HG02981 (cell line): ENCODE results near the gene CNTNAP2.
"Not testable (repeated sequence)": the region's sequence is repeated elsewhere in the genome, so short reads cannot be mapped to it uniquely, and the experiment has no call there.

Source experiments
- ATAC-seq: cut with Tn5 transposase; IDR thresholded peaks from one replicate; pipeline ENCODE4 v1.9.1; 2021; ENCODE audit warnings: mild to moderate bottlenecking, moderate library complexity; ENCODE audit not compliant: unreplicated experiment

CNTNAP2 gene

GRCh38 chr7:148434887-148435286 is 2318.3 kb downstream of the CNTNAP2 start:
- ATAC-seq: no peak

DNA sequence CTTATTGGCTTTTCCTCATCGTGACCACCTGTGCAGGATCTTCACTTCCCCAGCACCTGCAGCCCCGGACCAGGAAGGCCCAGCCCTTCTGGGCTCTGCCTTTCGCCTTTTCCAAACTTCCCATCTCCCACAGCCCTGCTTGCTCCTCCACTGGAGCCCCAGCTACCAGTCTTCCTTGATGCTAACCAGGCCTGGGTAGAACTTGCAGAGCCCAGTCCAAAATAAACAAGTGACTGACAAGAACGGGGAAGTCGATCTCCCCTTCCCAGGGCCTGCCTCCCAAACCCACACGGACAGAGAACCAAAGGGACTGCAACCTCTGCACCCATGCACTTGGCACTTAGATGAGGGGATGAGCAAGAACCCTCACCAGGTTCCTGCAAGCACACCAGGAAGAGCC is 2319.1 kb downstream of the CNTNAP2 start:
- ATAC-seq: no peak

GRCh38 chr7:148436135-148436534 is 2319.5 kb downstream of the CNTNAP2 start:
- ATAC-seq: no peak

DNA sequence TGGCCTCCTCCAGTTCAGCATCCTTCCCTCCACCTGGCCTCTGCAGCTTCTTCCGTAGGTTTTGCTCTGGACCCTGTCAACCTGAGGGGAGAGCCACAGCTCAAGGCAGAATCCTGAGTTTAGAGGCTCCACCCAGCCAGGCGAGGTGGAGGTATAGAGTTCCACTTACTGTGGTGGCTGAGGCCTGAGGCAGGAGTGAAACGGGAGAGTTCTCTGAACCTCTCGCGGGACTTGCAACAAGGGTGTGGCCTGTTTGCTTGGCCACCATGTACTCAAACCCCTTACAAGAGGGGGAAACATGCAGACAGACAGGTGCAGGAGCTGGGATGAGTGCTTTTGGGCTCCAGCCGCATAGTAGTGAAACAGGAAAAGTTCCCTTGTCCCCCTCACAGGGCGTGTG is 2320.0 kb downstream of the CNTNAP2 start:
- ATAC-seq: no peak

DNA sequence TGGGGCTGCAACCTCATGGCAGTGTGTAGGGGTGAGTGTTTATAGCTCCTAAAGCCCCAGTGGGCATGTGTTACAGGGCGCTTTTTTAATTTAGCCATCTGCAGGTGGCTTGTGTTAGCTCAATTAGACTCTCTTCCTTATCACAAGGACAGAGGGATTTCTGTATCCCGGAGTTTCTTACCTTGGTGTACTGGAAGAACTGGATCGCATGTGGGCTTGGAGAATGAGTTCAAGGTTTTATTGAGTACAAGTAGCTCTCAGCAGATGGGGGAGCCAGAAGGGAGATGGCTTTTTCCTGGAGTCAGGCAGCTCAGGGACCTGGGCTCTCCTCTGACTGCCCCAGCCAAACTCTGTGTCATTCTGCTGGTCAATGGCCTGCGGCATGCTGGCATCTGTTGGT is 2320.4 kb downstream of the CNTNAP2 start:
- no peak for ATAC-seq

GRCh38 chr7:148442141-148442655 is 2325.6 kb downstream of the CNTNAP2 start:
- ATAC-seq: no peak

DNA sequence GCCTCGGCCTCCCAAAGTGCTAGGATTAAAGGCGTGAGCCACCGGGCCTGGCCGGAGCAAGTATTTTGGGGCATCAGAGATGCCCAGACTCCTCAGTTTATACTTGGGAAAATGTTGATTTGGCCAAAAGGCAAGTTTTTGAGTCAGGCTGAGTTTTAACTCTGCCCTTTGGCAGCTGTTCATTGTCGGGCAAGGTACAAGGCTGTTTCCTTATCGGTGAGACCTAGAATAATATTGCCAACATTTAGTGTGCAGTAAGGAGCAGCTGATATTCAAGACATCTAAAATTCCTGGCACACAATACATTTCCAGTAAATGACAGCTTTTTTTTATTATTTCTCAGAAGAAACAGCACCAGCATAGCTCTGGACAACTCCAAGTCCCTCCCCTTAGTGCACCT is 2326.3 kb downstream of the CNTNAP2 start:
- no peak for ATAC-seq

DNA sequence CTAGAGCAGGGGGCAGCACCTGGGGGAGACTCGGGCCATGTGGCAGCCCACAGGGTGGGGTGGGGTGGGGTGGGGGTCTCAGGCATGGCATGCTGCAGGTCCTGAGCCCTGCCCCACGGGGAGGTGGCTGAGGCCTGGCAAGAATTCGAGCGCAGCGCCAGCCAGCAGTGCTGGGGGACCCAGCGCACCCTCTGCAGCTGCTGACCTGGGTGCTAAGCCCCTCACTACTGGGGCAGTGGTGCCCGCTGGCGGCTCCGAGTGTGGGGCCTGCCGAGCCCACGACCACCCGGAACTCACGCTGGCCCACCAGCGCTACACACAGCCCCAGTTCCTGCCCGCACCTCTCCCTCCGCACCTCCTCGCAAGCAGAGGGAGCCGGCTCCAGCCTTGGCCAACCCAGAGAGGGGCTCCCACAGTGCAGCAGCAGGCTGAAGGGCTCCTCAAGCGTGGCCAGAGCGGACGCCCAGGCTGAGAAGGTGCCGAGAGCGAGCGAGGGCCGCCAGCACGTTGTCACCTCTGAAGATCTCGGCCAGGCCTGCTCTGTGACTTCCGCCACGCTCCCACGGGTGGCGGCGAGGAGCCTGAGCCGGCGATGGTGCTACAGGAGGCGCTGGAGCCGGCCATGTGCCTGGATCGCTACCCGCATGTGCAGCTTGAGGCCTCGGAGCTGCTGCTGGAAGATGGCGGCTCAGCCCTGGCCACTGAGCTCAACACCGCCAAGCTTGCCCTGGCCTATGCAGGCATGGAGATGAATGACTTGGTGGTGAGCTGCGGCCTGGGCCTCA is 2328.9 kb downstream of the CNTNAP2 start:
- no peak for ATAC-seq

DNA sequence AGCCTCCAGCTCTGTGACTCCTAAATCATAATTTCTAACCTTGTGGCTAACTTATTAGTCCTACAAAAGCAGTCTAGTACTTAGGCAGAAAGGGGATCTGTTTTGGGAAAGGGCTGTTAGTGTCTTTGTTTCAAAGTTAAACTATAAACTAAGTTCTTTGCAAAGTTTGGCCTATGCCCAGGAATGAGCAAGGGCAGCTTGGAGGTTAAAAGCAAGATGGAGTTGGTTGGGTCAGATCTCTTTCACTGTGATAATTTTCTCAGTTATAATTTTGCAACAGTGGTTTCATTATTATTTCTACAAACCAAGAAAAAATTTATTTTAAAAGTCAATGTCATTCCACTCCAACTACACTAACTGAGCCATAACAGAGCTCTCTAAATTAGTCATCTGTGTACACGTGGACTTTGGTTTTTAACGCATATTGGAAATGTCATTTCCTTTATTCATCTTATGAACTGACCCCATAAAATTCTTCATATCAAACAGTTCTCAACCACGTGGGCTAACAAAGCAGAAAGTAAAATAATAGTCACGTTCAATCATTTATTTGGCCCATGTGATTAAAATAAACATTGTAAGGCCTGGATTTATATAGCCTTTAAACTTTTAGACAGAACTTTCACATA is 2330.7 kb downstream of the CNTNAP2 start:
- ATAC-seq: peak; percentile 89

DNA sequence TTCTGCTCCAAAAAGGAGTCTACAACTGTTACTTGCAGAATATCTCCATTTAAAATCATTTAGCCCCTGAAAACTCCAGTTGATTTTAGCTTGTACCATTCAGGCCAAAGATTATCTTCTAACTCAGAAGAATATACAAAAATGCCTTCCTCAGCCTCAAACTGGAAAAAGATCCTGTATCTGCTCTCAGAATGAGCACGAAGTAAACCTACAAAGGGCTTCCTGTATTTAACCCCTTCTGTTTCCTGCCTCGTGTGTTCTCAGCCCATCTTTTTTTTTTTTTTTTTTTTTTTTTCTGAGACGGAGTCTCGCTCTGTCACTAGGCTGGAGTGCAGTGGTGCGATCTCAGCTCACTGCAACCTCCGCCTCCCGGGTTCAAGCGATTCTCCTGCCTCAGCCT is 2334.9 kb downstream of the CNTNAP2 start:
- not testable (repeated sequence) for ATAC-seq

GRCh38 chr7:148456351-148456750 is 2339.8 kb downstream of the CNTNAP2 start:
- no peak for ATAC-seq

- no peak for ATAC-seq
Measured at GRCh38 chr7:148457310-148457921, 2340.8 kb downstream of the CNTNAP2 start.

- ATAC-seq: no peak
Measured at GRCh38 chr7:148458263-148458662, 2341.7 kb downstream of the CNTNAP2 start.

GRCh38 chr7:148461392-148462179 is 2345.0 kb downstream of the CNTNAP2 start:
- ATAC-seq: no peak

DNA sequence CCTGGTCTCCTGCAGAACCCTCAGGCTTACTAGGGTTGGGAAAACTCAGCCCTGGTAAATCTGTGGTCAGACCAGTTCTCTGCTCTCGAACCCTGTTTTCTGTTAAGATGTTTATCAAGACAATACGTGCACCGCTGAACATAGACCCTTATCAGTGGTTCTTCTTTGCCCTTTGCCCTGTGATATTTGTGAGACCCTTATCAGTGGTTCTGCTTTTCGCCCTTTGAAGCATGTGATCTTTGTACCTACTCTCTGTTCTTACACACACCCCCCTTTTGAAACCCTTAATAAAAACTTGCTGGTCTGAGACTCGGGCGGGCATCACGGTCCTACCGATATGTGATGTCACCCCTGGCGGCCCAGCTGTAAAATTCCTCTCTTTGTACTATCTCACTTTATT is 2346.2 kb downstream of the CNTNAP2 start:
- ATAC-seq: not testable (repeated sequence)

DNA sequence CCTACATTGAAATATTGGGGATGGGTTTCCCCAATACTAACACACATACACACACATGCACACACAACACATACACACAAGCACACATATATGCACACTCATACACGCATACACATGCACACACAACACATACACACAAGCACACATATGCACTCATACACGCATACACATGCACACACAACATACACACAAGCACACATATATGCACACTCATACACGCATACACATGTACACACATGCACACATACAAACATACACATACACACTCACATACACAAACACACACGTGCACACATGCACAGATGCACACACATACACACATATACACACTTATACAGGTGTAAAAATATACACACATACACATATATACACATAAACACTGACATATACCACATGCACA is 2346.6 kb downstream of the CNTNAP2 start:
- no peak for ATAC-seq

- no peak for ATAC-seq
Measured at GRCh38 chr7:148464947-148465346, 2348.3 kb downstream of the CNTNAP2 start.

DNA sequence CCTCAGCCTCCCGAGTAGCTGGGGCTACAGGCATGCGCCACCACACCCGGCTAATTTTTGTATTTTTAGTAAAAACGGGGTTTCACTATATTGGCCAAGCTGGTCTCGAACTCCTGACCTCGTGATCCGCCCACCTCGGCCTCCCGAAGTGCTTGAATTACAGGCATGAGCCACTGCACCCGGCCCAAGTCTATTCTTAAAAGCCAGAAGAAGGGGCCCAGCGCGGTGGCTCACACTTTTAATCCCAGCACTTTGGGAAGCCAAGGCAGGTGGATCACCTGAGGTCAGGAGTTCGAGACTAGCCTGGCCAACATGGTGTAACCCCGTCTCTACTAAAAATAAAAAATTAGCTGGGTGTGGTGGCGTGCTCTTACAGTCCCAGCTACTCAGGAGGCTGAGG is 2348.8 kb downstream of the CNTNAP2 start:
- not testable (repeated sequence) for ATAC-seq

GRCh38 chr7:148466120-148466519 is 2349.5 kb downstream of the CNTNAP2 start:
- ATAC-seq: no peak

- no peak for ATAC-seq
Measured at GRCh38 chr7:148468700-148469098, 2352.1 kb downstream of the CNTNAP2 start.
